ENCODE measurements around the gene FGF14. TPM values are rescaled to one million over a fixed set of nuclear protein-coding genes. Genes with fewer than 3 reads are reported as not detected.
"Not testable (repeated sequence)": the region's sequence is repeated elsewhere in the genome, so short reads cannot be mapped to it uniquely, and the experiment has no call there.

FGF14 gene
- polyA plus RNA-seq, 1 of the 3 experiments (the other 2 are of a cell fraction): 0.20 TPM

GRCh38 chr13:102097708-102098107 lies 304.1 kb downstream of the FGF14 start:
- DNase-seq: no peak
- Histone ChIP-seq H3K27me3 (ENCODE audit: insufficient read depth) (no peaks in the 10 kb centered on the region), H3K36me3 (replicated peaks in 1 of 2; ENCODE audit: control insufficient read depth in 1 of 2, insufficient read depth in 2 of 2, low read length in 1 of 2) (peaks cover 0 to 2% of the 10 kb centered on the region in 2 experiments), H3K4me2 (no peak overlapping the region), H3K9me3 (no peaks in the 10 kb centered on the region), H3K9me2 (no peaks in the 10 kb centered on the region), H3F3A (replicated peaks; ENCODE audit: insufficient read depth) (no peaks in the 10 kb centered on the region), H3K79me2 (ENCODE audit: insufficient read depth) (no peaks in the 10 kb centered on the region), H3K4me3 (ENCODE audit: low read depth in 2 of 2, low read length in 1 of 2) (no peak overlapping the region), H3K4me1 (ENCODE audit: control insufficient read depth in 1 of 2, insufficient read depth in 2 of 2, low read depth in 1 of 2, low read length in 1 of 2) (peaks cover 0 to 5% of the 10 kb centered on the region in 2 experiments; a peak in 1 of 4 replicates), H4K20me1 (ENCODE audit: insufficient read depth) (no peaks in the 10 kb centered on the region), H3K9ac (no peak overlapping the region), H3K27ac (ENCODE audit: low read depth in 2 of 2, low read length in 1 of 2) (no peak overlapping the region; a peak in 1 of 4 replicates), H2AFZ (ENCODE audit: low read depth) (no peak overlapping the region)
- CTCF ChIA-PET: interaction anchor here (0.6 to 1.4 kb wide), 3 partner anchors 9 to 458 kb away, joined by 3 read pairs; no protein-coding TSS in a partner anchor
- POLR2A ChIA-PET: no interaction called here
- TF ChIP-seq SIN3A (IDR thresholded peaks at IDR 0.05; ENCODE audit: borderline replicate concordance, low read depth, low read length) (no peak), FOXJ3 (CRISPR knock-in tag; IDR thresholded peaks at IDR 0.05) (no peak), CHD2 (IDR thresholded peaks at IDR 0.05; ENCODE audit: low read length, partially characterized antibody) (no peak), USF2 (IDR thresholded peaks at IDR 0.05; ENCODE audit: borderline replicate concordance, low read depth, low read length) (no peak), EP300 (IDR thresholded peaks at IDR 0.05; ENCODE audit: borderline replicate concordance in 1 of 2, low read depth in 1 of 2, low read length in 1 of 2) (no peak)
- WGBS (ENCODE audit: low lambda C conversion rate): 49% methylated on average over 5 of the region's 5 CpGs

DNA sequence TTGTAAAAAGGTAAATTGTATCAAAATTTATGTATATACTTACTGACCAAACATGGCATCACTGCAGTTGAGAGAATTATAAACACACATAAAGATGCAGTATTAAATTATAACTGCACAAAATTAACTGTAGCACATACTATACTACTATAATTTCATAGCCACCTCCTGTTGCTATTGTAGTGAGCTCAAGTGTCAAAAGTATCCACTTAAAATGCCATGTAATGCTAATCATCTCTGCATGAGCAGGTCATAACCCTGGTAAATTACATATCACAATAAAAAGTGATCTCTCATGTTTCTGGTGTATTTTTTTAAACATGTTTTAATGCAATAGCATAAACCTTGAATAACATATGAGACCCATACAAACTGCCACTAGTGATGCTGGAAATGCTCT lies 308.6 kb downstream of the FGF14 start:
- H3K4me2 ChIP-seq; H2AFZ ChIP-seq (ENCODE audit: low read depth); H3K9me2 ChIP-seq; H3K4me3 ChIP-seq (ENCODE audit: low read depth in 2 of 2, low read length in 1 of 2); H3K36me3 ChIP-seq (replicated peaks in 1 of 2; ENCODE audit: control insufficient read depth in 1 of 2, insufficient read depth in 2 of 2, low read length in 1 of 2); H3K79me2 ChIP-seq (ENCODE audit: insufficient read depth); H3K9me3 ChIP-seq; H3K27me3 ChIP-seq (ENCODE audit: insufficient read depth); H4K20me1 ChIP-seq (ENCODE audit: insufficient read depth); H3K27ac ChIP-seq (ENCODE audit: low read depth in 2 of 2, low read length in 1 of 2); H3K9ac ChIP-seq; POLR2A ChIA-PET; H3K4me1 ChIP-seq (ENCODE audit: control insufficient read depth in 1 of 2, insufficient read depth in 2 of 2, low read depth in 1 of 2, low read length in 1 of 2); DNase-seq; H3F3A ChIP-seq (replicated peaks; ENCODE audit: insufficient read depth): not testable (repeated sequence)
- CTCF ChIA-PET: interaction anchor here (0.6 kb wide), 1 partner anchor 396 kb away, joined by 3 read pairs; no protein-coding TSS in a partner anchor

DNA sequence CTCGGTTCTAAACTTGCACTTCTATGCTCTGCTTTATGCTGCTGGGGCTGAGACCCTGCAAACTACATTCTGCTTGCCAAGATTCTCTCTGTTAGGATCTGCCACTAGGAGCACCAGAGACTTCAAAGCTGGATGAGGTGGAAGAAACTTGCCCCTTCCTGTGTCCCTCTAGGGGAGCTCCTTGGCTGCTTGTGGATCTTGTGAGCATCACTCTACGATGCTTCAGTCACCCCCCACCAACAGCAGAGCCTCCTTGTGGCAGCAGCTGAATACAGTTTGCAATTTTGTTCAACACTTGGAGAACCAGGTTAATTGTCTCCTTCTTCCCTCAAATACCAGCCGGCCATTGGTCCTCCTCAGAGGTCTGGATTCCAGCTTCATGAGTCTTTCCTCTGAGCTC lies 310.6 kb downstream of the FGF14 start:
- TF ChIP-seq, protein P1, sequence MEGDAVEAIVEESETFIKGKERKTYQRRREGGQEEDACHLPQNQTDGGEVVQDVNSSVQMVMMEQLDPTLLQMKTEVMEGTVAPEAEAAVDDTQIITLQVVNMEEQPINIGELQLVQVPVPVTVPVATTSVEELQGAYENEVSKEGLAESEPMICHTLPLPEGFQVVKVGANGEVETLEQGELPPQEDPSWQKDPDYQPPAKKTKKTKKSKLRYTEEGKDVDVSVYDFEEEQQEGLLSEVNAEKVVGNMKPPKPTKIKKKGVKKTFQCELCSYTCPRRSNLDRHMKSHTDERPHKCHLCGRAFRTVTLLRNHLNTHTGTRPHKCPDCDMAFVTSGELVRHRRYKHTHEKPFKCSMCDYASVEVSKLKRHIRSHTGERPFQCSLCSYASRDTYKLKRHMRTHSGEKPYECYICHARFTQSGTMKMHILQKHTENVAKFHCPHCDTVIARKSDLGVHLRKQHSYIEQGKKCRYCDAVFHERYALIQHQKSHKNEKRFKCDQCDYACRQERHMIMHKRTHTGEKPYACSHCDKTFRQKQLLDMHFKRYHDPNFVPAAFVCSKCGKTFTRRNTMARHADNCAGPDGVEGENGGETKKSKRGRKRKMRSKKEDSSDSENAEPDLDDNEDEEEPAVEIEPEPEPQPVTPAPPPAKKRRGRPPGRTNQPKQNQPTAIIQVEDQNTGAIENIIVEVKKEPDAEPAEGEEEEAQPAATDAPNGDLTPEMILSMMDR (IDR thresholded peaks at IDR 0.05): peak; percentile 27
- TF ChIP-seq NRF1 (IDR thresholded peaks at IDR 0.05; ENCODE audit: low read depth, low read length) (no peak), RAD21 (IDR thresholded peaks at IDR 0.05; ENCODE audit: low read length) (peak; percentile 22; the same call in 1 of the 2 replicates), USF1 (IDR thresholded peaks at IDR 0.05; ENCODE audit: borderline replicate concordance, low read depth) (no peak), RFX5 (IDR thresholded peaks at IDR 0.05; ENCODE audit: low read length) (no peak)
- H3K4me3 ChIP-seq (ENCODE audit: low read depth in 2 of 2, low read length in 1 of 2): no peak overlapping the region
- no peak overlapping the region for H2AFZ ChIP-seq (ENCODE audit: low read depth)
- 66% methylated on average over 3 of the region's 3 CpGs for WGBS (ENCODE audit: low lambda C conversion rate)
- no peaks in the 10 kb centered on the region for H3K9me2 ChIP-seq
- H3K4me2 ChIP-seq: no peak overlapping the region
- no peak for DNase-seq
- POLR2A ChIA-PET: no interaction called here
- no peaks in the 10 kb centered on the region for H3F3A ChIP-seq (replicated peaks; ENCODE audit: insufficient read depth)
- H3K27ac ChIP-seq (ENCODE audit: low read depth in 2 of 2, low read length in 1 of 2): no peak overlapping the region; a peak in 1 of 4 replicates
- H3K79me2 ChIP-seq (ENCODE audit: insufficient read depth): no peaks in the 10 kb centered on the region
- peaks cover 0 to 6% of the 10 kb centered on the region in 2 experiments; a peak in 1 of 4 replicates for H3K4me1 ChIP-seq (ENCODE audit: control insufficient read depth in 1 of 2, insufficient read depth in 2 of 2, low read depth in 1 of 2, low read length in 1 of 2)
- CTCF ChIA-PET: interaction anchor here (0.7 to 1.6 kb wide), 5 partner anchors 13 to 465 kb away, joined by 3 to 5 read pairs (median 4); no protein-coding TSS in a partner anchor
- no peaks in the 10 kb centered on the region for H3K9me3 ChIP-seq
- no peaks in the 10 kb centered on the region for H4K20me1 ChIP-seq (ENCODE audit: insufficient read depth)
- peaks cover 0 to 4% of the 10 kb centered on the region in 2 experiments for H3K36me3 ChIP-seq (replicated peaks in 1 of 2; ENCODE audit: control insufficient read depth in 1 of 2, insufficient read depth in 2 of 2, low read length in 1 of 2)
- no peak overlapping the region for H3K9ac ChIP-seq
- no peaks in the 10 kb centered on the region for H3K27me3 ChIP-seq (ENCODE audit: insufficient read depth)

Data from SK-N-SH (cell line).